Measurements from ENCODE around the gene TC2N.

- no peak for TF ChIP-seq CTCF (IDR thresholded peaks at IDR 0.05 in 4 of 5, conservative IDR thresholded peaks at IDR 0.05 in 1 of 5)
- no peak for TF ChIP-seq POLR2A (IDR thresholded peaks at IDR 0.05)
Observed at GRCh38 chr14:91801358-91801757, 66.0 kb downstream of the TC2N start.
